Neural progenitor cell (in vitro differentiated cells): ENCODE measurements around the gene TK1. TPM values are rescaled to one million over a fixed set of nuclear protein-coding genes. Genes with fewer than 3 reads are reported as not detected.
A peak's percentile ranks its signal among the peaks of the same experiment; 100 is the strongest.
"Not testable (repeated sequence)": the region's sequence is repeated elsewhere in the genome, so short reads cannot be mapped to it uniquely, and the experiment has no call there.

ENCODE experiments used
- DNase-seq: peaks from one replicate; pipeline ENCODE4 v3.0.0-alpha.2; 2016; ENCODE audit warnings: low spot score
- H2AFZ ChIP-seq: fragments of 200-600 bp; sonication (generic); replicated peaks from 2 replicates; pipeline ENCODE4 v1.6.1; 2016; ENCODE audit warnings: antibody characterized with exemption
- H3F3A ChIP-seq: fragments of 200-600 bp; sonication (generic); 2 replicates; pipeline ENCODE4 v1.6.1; 2016; ENCODE audit warnings: antibody characterized with exemption, low read depth
- H3K27ac ChIP-seq: fragments of 200-600 bp; sonication (generic); 2 replicates; pipeline ENCODE4 v1.5.1; 2016; ENCODE audit warnings: mild to moderate bottlenecking
- H3K27me3 ChIP-seq: fragments of 200-600 bp; sonication (generic); 2 replicates; pipeline ENCODE4 v1.6.1; 2016; ENCODE audit warnings: mild to moderate bottlenecking, moderate library complexity
- H3K36me3 ChIP-seq: fragments of 200-600 bp; sonication (generic); 2 replicates; pipeline ENCODE4 v1.5.1; 2016
- H3K4me1 ChIP-seq: fragments of 200-600 bp; sonication (generic); 2 replicates; pipeline ENCODE4 v1.6.1; 2016; ENCODE audit warnings: mixed run types
- H3K4me2 ChIP-seq: fragments of 200-600 bp; sonication (generic); 2 replicates; pipeline ENCODE4 v1.6.1; 2016
- H3K4me3 ChIP-seq: fragments of 200-600 bp; sonication (generic); 2 replicates; pipeline ENCODE4 v1.5.1; 2016
- H3K79me2 ChIP-seq: fragments of 200-600 bp; sonication (generic); 2 replicates; pipeline ENCODE4 v1.6.1; 2016; ENCODE audit warnings: low read depth
- H3K9ac ChIP-seq: fragments of 200-600 bp; sonication (generic); 2 replicates; pipeline ENCODE4 v1.6.1; 2016
- H3K9me3 ChIP-seq: fragments of 200-600 bp; sonication (generic); 2 replicates; pipeline ENCODE4 v1.5.1; 2016; ENCODE audit warnings: low read depth
- H4K20me1 ChIP-seq: fragments of 200-600 bp; sonication (generic); 2 replicates; pipeline ENCODE4 v1.6.1; 2016; ENCODE audit warnings: low read depth
- H3K27ac Mint-ChIP-seq: 3 replicates; pipeline ENCODE4 v1.8.0; 2021; ENCODE audit warnings: mixed read lengths
- H3K27me3 Mint-ChIP-seq: 2 replicates; pipeline ENCODE4 v1.8.0; 2022; ENCODE audit warnings: low read depth, mild to moderate bottlenecking, inconsistent platforms, moderate library complexity, mixed read lengths; ENCODE audit not compliant: insufficient read depth
- H3K36me3 Mint-ChIP-seq: 3 replicates; pipeline ENCODE4 v1.8.0; 2021; ENCODE audit warnings: mixed read lengths
- H3K4me1 Mint-ChIP-seq: 3 replicates; pipeline ENCODE4 v1.8.0; 2021; ENCODE audit warnings: mixed read lengths
- H3K4me3 Mint-ChIP-seq: 3 replicates; pipeline ENCODE4 v1.8.0; 2021; ENCODE audit warnings: mild to moderate bottlenecking, moderate library complexity, mixed read lengths
- H3K9me3 Mint-ChIP-seq: 3 replicates; pipeline ENCODE4 v1.8.0; 2020; ENCODE audit warnings: mixed read lengths
- CTCF ChIP-seq: fragments of 200-600 bp; sonication (generic); IDR thresholded peaks from 2 replicates; pipeline ENCODE4 v1.5.1; 2017; ENCODE audit warnings: antibody characterized with exemption, mild to moderate bottlenecking
- EZH2 ChIP-seq: fragments of 200-600 bp; sonication (generic); IDR thresholded peaks from 2 replicates; pipeline ENCODE4 v1.6.1; 2017; ENCODE audit warnings: antibody characterized with exemption, mild to moderate bottlenecking, moderate library complexity
- EZH2phosphoT487 ChIP-seq: fragments of 200-600 bp; sonication (generic); IDR thresholded peaks from 2 replicates; pipeline ENCODE4 v1.6.1; 2017; ENCODE audit warnings: antibody characterized with exemption
- total RNA-seq: library from RNA; depleted of rRNA; stranded (reverse); fragments of >200 nt; gene quantifications from 2 replicates; pipeline ENCODE4 v1.2.3, GENCODE V29; 2015; ENCODE audit warnings: low replicate concordance

TK1 gene
- total RNA-seq, 1 donor from 2014 or later = 27.3 TPM

- Mint-ChIP-seq H3K4me1 (peaks cover 18% of the 10 kb centered on the region), H3K9me3 (no peaks in the 10 kb centered on the region), H3K27me3 (peaks cover 9% of the 10 kb centered on the region), H3K27ac (no peak overlapping the region), H3K36me3 (no peaks in the 10 kb centered on the region), H3K4me3 (peak overlapping the region; percentile 57)
- Histone ChIP-seq H3K4me1 (no peaks in the 10 kb centered on the region), H3F3A (peaks cover 24% of the 10 kb centered on the region), H4K20me1 (no peaks in the 10 kb centered on the region), H3K36me3 (no peaks in the 10 kb centered on the region), H3K4me2 (peak overlapping the region; percentile 52), H3K27ac (no peak overlapping the region), H3K27me3 (peaks cover 13% of the 10 kb centered on the region), H3K4me3 (no peak overlapping the region), H3K9me3 (no peaks in the 10 kb centered on the region), H2AFZ (no peak overlapping the region), H3K79me2 (no peaks in the 10 kb centered on the region), H3K9ac (no peak overlapping the region)
- DNase-seq = peak; percentile 98
- TF ChIP-seq EZH2phosphoT487 (no peak), CTCF (no peak), EZH2 (no peak)
Measured at GRCh38 chr17:78140169-78141051, 46.4 kb downstream of the TK1 start.

- not testable (repeated sequence) for H3K27ac Mint-ChIP-seq, H3K4me3 ChIP-seq, H3K36me3 ChIP-seq, H3K9me3 Mint-ChIP-seq, H4K20me1 ChIP-seq, H3K36me3 Mint-ChIP-seq, DNase-seq, H3K79me2 ChIP-seq, H3K4me1 ChIP-seq, H3K4me3 Mint-ChIP-seq, H3K4me2 ChIP-seq, H3K9ac ChIP-seq, H2AFZ ChIP-seq, H3K9me3 ChIP-seq, H3K27ac ChIP-seq
- Mint-ChIP-seq H3K27me3 (peaks cover 12% of the 10 kb centered on the region), H3K4me1 (peaks cover 18% of the 10 kb centered on the region)
- Histone ChIP-seq H3K27me3 (peaks cover 14% of the 10 kb centered on the region), H3F3A (peaks cover 24% of the 10 kb centered on the region)
Measured at GRCh38 chr17:78139861-78140168, 47.0 kb downstream of the TK1 start.

- no peaks in the 10 kb centered on the region for H3K36me3 Mint-ChIP-seq
- no peaks in the 10 kb centered on the region for H3K36me3 ChIP-seq
- no peak overlapping the region for H3K4me3 ChIP-seq
- peaks cover 24% of the 10 kb centered on the region for H3F3A ChIP-seq
- H3K9me3 ChIP-seq = no peaks in the 10 kb centered on the region
- H3K9me3 Mint-ChIP-seq = no peaks in the 10 kb centered on the region
- H3K4me3 Mint-ChIP-seq = no peak overlapping the region
- H3K27ac ChIP-seq = no peak overlapping the region
- H3K27ac Mint-ChIP-seq = no peak overlapping the region
- peaks cover 28% of the 10 kb centered on the region for H3K27me3 ChIP-seq
- no peak overlapping the region for H3K4me2 ChIP-seq
- no peak for TF ChIP-seq CTCF
- TF ChIP-seq EZH2 = no peak
- no peak for TF ChIP-seq EZH2phosphoT487
- H4K20me1 ChIP-seq = no peaks in the 10 kb centered on the region
- peaks cover 20% of the 10 kb centered on the region for H3K27me3 Mint-ChIP-seq
- H3K4me1 Mint-ChIP-seq = peaks cover 13% of the 10 kb centered on the region
- no peak for DNase-seq
- H3K9ac ChIP-seq = no peak overlapping the region
- no peak overlapping the region for H2AFZ ChIP-seq
- no peaks in the 10 kb centered on the region for H3K79me2 ChIP-seq
- no peaks in the 10 kb centered on the region for H3K4me1 ChIP-seq
Measured at GRCh38 chr17:78138204-78139060, 48.4 kb downstream of the TK1 start.
